Calu3 (cell line): ENCODE data around the gene CLK1. TPM values are rescaled to one million over a fixed set of nuclear protein-coding genes. Genes with fewer than 3 reads are reported as not detected.

Source experiments
- BruUV-seq: library from RNA; stranded (reverse); fragments of 400-500 nt; replicated peaks from 2 replicates; lab custom pipeline; 2021; lab: Mats Ljungman, UMichigan
- CTCF ChIA-PET: fragments of 300-600 bp; sonication (Branson Sonifier 250); formaldehyde crosslinking; loops from one replicate; lab custom pipeline; 2022; ENCODE audit warnings: antibody characterized with exemption; lab: Charles Lee
- DNase-seq: peaks from one replicate; pipeline ENCODE4 v3.0.0; 2022
- H3K27ac Mint-ChIP-seq: one replicate; pipeline ENCODE4 v1.8.0; 2022; ENCODE audit warnings: mixed read lengths; ENCODE audit not compliant: unreplicated experiment
- H3K27me3 Mint-ChIP-seq: one replicate; pipeline ENCODE4 v1.8.0; 2022; ENCODE audit warnings: mixed read lengths; ENCODE audit not compliant: unreplicated experiment
- H3K36me3 Mint-ChIP-seq: one replicate; pipeline ENCODE4 v1.8.0; 2022; ENCODE audit warnings: mild to moderate bottlenecking, moderate library complexity, mixed read lengths; ENCODE audit not compliant: insufficient read depth, unreplicated experiment
- H3K4me1 Mint-ChIP-seq: one replicate; pipeline ENCODE4 v1.8.0; 2022; ENCODE audit warnings: mild to moderate bottlenecking, low read depth, mixed read lengths; ENCODE audit not compliant: unreplicated experiment
- H3K4me3 Mint-ChIP-seq: one replicate; pipeline ENCODE4 v1.8.0; 2022; ENCODE audit warnings: mild to moderate bottlenecking, low read depth, moderate library complexity, mixed read lengths; ENCODE audit not compliant: unreplicated experiment
- H3K9me3 Mint-ChIP-seq: one replicate; pipeline ENCODE4 v1.8.0; 2022; ENCODE audit warnings: low read depth, mixed read lengths; ENCODE audit not compliant: unreplicated experiment
- CTCF ChIP-seq: fragments of 200-600 bp; IDR thresholded peaks from one replicate; pipeline ENCODE4 v1.8.0; 2022; ENCODE audit warnings: antibody characterized with exemption; ENCODE audit not compliant: unreplicated experiment
- intact Hi-C: fragments of 100-400 bp; cut with micrococcal nuclease; formaldehyde crosslinking; loops from one replicate; pipeline ENCODE4 v1.10.0; 2022; ENCODE audit not compliant: unreplicated experiment
- total RNA-seq: library from RNA; stranded (reverse); gene quantifications from 2 replicates; pipeline ENCODE4 v1.2.3, GENCODE V29; 2022

CLK1 gene
- total RNA-seq, 1 experiment from 2014 or later = 83.5 TPM

- intact Hi-C loops = loop anchor here (5.0 kb wide), 2 partner anchors 48 to 52 kb away; partner anchors contain the start of gene CLK1
- peak overlapping the region; percentile 85 for H3K27ac Mint-ChIP-seq
- peak; percentile 9 for DNase-seq
- H3K36me3 Mint-ChIP-seq = peaks cover 56% of the 10 kb centered on the region
- no peak for TF ChIP-seq CTCF
- CTCF ChIA-PET = interaction anchor here (0.6 to 1.4 kb wide), 3 partner anchors 57 to 308 kb away, joined by 3 to 6 read pairs (median 3); no protein-coding TSS in a partner anchor
- no peaks in the 10 kb centered on the region for H3K27me3 Mint-ChIP-seq
- BruUV-seq = no TSS peak
- H3K9me3 Mint-ChIP-seq = no peaks in the 10 kb centered on the region
- peak overlapping the region; percentile 96 for H3K4me3 Mint-ChIP-seq
- H3K4me1 Mint-ChIP-seq = peaks cover 37% of the 10 kb centered on the region
These were observed 54.0 kb downstream of the CLK1 start for GRCh38 chr2:200810252-200810997.

- H3K4me1 Mint-ChIP-seq = peaks cover 29% of the 10 kb centered on the region
- no TSS peak for BruUV-seq
- peaks cover 49% of the 10 kb centered on the region for H3K36me3 Mint-ChIP-seq
- H3K27ac Mint-ChIP-seq = peak overlapping the region; percentile 85
- CTCF ChIA-PET = no interaction called here
- TF ChIP-seq CTCF = no peak
- DNase-seq = no peak
- no peaks in the 10 kb centered on the region for H3K27me3 Mint-ChIP-seq
- peak overlapping the region; percentile 96 for H3K4me3 Mint-ChIP-seq
- no peaks in the 10 kb centered on the region for H3K9me3 Mint-ChIP-seq
- intact Hi-C loops = loop anchor here (5.0 kb wide), 2 partner anchors 47 to 53 kb away; partner anchors contain the start of gene CLK1
These were observed 54.8 kb downstream of the CLK1 start for GRCh38 chr2:200809506-200810251.

Other genes starting within 250 kb of the CLK1 start
- 240 and 254 TPM in 2 replicates for gene BZW1, start 52.7 kb downstream of the CLK1 start, total RNA-seq
- 28.0 and 31.5 TPM in 2 replicates for gene PPIL3, start 24.4 kb upstream of the CLK1 start, total RNA-seq
- 38.4 and 39.7 TPM in 2 replicates for gene NIF3L1, start 24.7 kb upstream of the CLK1 start, total RNA-seq
- 38.8 and 49.6 TPM in 2 replicates for gene ORC2, start 99.0 kb upstream of the CLK1 start, total RNA-seq
- gene HYCC2, start 207.0 kb upstream of the CLK1 start, total RNA-seq = 37.5 and 45.6 TPM in 2 replicates
- gene NDUFB3, start 207.3 kb upstream of the CLK1 start, total RNA-seq = 133 and 140 TPM in 2 replicates